VCaP (cell line): ENCODE results near the gene COL4A2.
"Not testable (repeated sequence)": the region's sequence is repeated elsewhere in the genome, so short reads cannot be mapped to it uniquely, and the experiment has no call there.

ENCODE experiments used
- H3K27ac ChIP-seq: fragments of 450-650 bp; 2 replicates; pipeline ENCODE4 v1.5.1; 2017
- CTCF ChIP-seq: fragments of 450-650 bp; conservative IDR thresholded peaks from 2 replicates; pipeline ENCODE4 v1.5.1; 2017; ENCODE audit warnings: mild to moderate bottlenecking, moderate library complexity

The COL4A2 gene

GRCh38 chr13:110492679-110493593, 185.9 kb downstream of the COL4A2 start:
- no peak for TF ChIP-seq CTCF
- peak overlapping the region; percentile 2; the same call in 1 of the 2 replicates for H3K27ac ChIP-seq

- no peak for TF ChIP-seq CTCF
- H3K27ac ChIP-seq = no peak overlapping the region
Observed at GRCh38 chr13:110493613-110494012, 186.5 kb downstream of the COL4A2 start.

- TF ChIP-seq CTCF = no peak
- no peak overlapping the region for H3K27ac ChIP-seq
Observed at GRCh38 chr13:110495376-110495775, 188.3 kb downstream of the COL4A2 start.

- no peak; the same call in 1 of the 2 replicates for TF ChIP-seq CTCF
- H3K27ac ChIP-seq = no peak overlapping the region
Observed at GRCh38 chr13:110495881-110496280, 188.8 kb downstream of the COL4A2 start.

- no peak overlapping the region for H3K27ac ChIP-seq
- TF ChIP-seq CTCF = no peak; the same call in 1 of the 2 replicates
Observed at GRCh38 chr13:110496281-110496680, 189.2 kb downstream of the COL4A2 start.

GRCh38 chr13:110497003-110497402, 189.9 kb downstream of the COL4A2 start:
- H3K27ac ChIP-seq = no peak overlapping the region
- TF ChIP-seq CTCF = no peak

GRCh38 chr13:110497896-110498295, 190.8 kb downstream of the COL4A2 start:
- not testable (repeated sequence) for H3K27ac ChIP-seq

- no peak for TF ChIP-seq CTCF
- H3K27ac ChIP-seq = no peak overlapping the region
Observed at GRCh38 chr13:110498327-110498726, 191.2 kb downstream of the COL4A2 start.
